HCT116 (cell line): ENCODE results near the gene CLSTN3. TPM values are rescaled to one million over a fixed set of nuclear protein-coding genes. Genes with fewer than 3 reads are reported as not detected.

Source experiments
- ATAC-seq: fragments of 200-7000 bp; cut with Tn5 transposase; 2 replicates; pipeline ENCODE4 v1.9.1; 2020; ENCODE audit warnings: mild to moderate bottlenecking, moderate library complexity
- BruUV-seq: library from RNA; stranded (reverse); fragments of 400-500 nt; replicated peaks from 2 replicates; lab custom pipeline; 2021; lab: Mats Ljungman, UMichigan
- CTCF ChIA-PET: fragments of 300-600 bp; sonication (Branson Sonifier 250); formaldehyde crosslinking; loops from one replicate; lab custom pipeline; 2021; ENCODE audit warnings: antibody characterized with exemption; lab: Charles Lee
- POLR2A ChIA-PET: fragments of 300-600, 350-600 bp; sonication (Branson Sonifier 250); formaldehyde crosslinking; loops from one replicate; lab custom pipeline; 2021; ENCODE audit warnings: antibody characterized with exemption; lab: Charles Lee
- RAD21 ChIA-PET, 2 experiments: fragments of 300-600 bp; sonication (Branson Sonifier 250); formaldehyde crosslinking; loops; one replicate each; lab custom pipeline; 2023; ENCODE audit warnings: low total read pairs in 2 of 2; ENCODE audit not compliant: uncharacterized antibody in 2 of 2, unreplicated experiment in 2 of 2, low non-redundant PET in 1 of 2; lab: Charles Lee
- DNase-seq: peaks from one replicate; pipeline ENCODE4 v3.0.0-alpha.2; 2010; ENCODE audit warnings: low read depth, low spot score
- H2AFZ ChIP-seq: fragments of 200-600 bp; shearing (Covaris generic), sonication (generic); 2 replicates; pipeline ENCODE4 v1.6.1; 2017; ENCODE audit warnings: low read depth, mixed run types, mixed read lengths, antibody characterized with exemption, low read length; ENCODE audit not compliant: poor library complexity, severe bottlenecking
- H3K27ac ChIP-seq: 2 replicates; pipeline ENCODE4 v1.5.1; 2012; ENCODE audit warnings: low read depth, low read length
- H3K27me3 ChIP-seq: fragments of 200-600 bp; sonication (generic); 2 replicates; pipeline ENCODE4 v1.6.1; 2016; ENCODE audit warnings: mixed run types, low read length, mixed read lengths; ENCODE audit not compliant: insufficient read depth
- H3K36me3 ChIP-seq, 2 experiments: fragments of 200-500 bp in 1 of 2; fragments of 200-600 bp in 1 of 2; sonication (Bioruptor generic) in 1 of 2; sonication (generic) in 1 of 2; 2 replicates each; pipeline versions ENCODE4 v1.5.1 to v1.6.1; 2014 to 2016; ENCODE audit warnings: low read length in 2 of 2, inconsistent platforms in 1 of 2, mixed read lengths in 1 of 2, mixed run types in 1 of 2; ENCODE audit not compliant: insufficient read depth in 2 of 2, control insufficient read depth in 1 of 2
- H3K4me1 ChIP-seq, 2 experiments: fragments of 200-600 bp in 1 of 2; sonication (generic) in 1 of 2; 2 replicates each; pipeline versions ENCODE4 v1.5.1 to v1.6.1; 2012 to 2017; ENCODE audit warnings: low read length in 2 of 2, inconsistent platforms in 1 of 2, mild to moderate bottlenecking in 1 of 2, mixed read lengths in 1 of 2, mixed run types in 1 of 2, moderate library complexity in 1 of 2; ENCODE audit not compliant: insufficient read depth in 2 of 2, control insufficient read depth in 1 of 2
- H3K4me2 ChIP-seq: fragments of 200-600 bp; sonication (generic); 2 replicates; pipeline ENCODE4 v1.6.1; 2017; ENCODE audit warnings: mixed run types, low read length, mixed read lengths
- H3K4me3 ChIP-seq, 2 experiments: fragments of 200-600 bp in 1 of 2; sonication (generic) in 1 of 2; replicated peaks in 1 of 2; 2 replicates each; pipeline ENCODE4 v1.5.1; 2011 to 2016; ENCODE audit warnings: low read length in 2 of 2, control low read depth in 1 of 2, low read depth in 1 of 2, mild to moderate bottlenecking in 1 of 2, mixed read lengths in 1 of 2, mixed run types in 1 of 2
- H3K79me2 ChIP-seq: fragments of 200-600 bp; sonication (generic); 2 replicates; pipeline ENCODE4 v1.6.1; 2017; ENCODE audit warnings: mild to moderate bottlenecking, mixed run types, low read length, moderate library complexity, mixed read lengths; ENCODE audit not compliant: insufficient read depth
- H3K9ac ChIP-seq: fragments of 200-600 bp; sonication (generic); 2 replicates; pipeline ENCODE4 v1.6.1; 2016; ENCODE audit warnings: low read length, mixed read lengths
- H3K9me2 ChIP-seq: fragments of 200-600 bp; sonication (generic), shearing (Covaris generic); 2 replicates; pipeline ENCODE4 v1.6.1; 2017; ENCODE audit warnings: mixed run types, mild to moderate bottlenecking, moderate library complexity; ENCODE audit not compliant: insufficient read depth
- H3K9me3 ChIP-seq, 2 experiments: fragments of 200-500 bp in 1 of 2; fragments of 200-600 bp in 1 of 2; sonication (Bioruptor generic) in 1 of 2; sonication (generic) in 1 of 2; 2 replicates each; pipeline ENCODE4 v1.6.1; 2014 to 2017; ENCODE audit warnings: low read length in 2 of 2, mixed read lengths in 2 of 2, inconsistent platforms in 1 of 2, low read depth in 1 of 2, mild to moderate bottlenecking in 1 of 2, mixed run types in 1 of 2, moderate library complexity in 1 of 2; ENCODE audit not compliant: control insufficient read depth in 1 of 2, insufficient read depth in 1 of 2
- H4K20me1 ChIP-seq: fragments of 200-600 bp; sonication (generic), shearing (Covaris generic); 2 replicates; pipeline ENCODE4 v1.6.1; 2017; ENCODE audit warnings: mixed run types, mild to moderate bottlenecking, moderate library complexity; ENCODE audit not compliant: insufficient read depth
- CBX3 ChIP-seq: IDR thresholded peaks from 2 replicates; pipeline ENCODE4 v1.6.1; 2012; ENCODE audit warnings: low read depth
- EZH2 ChIP-seq: fragments of 200-600 bp; sonication (generic); IDR thresholded peaks from 2 replicates; pipeline ENCODE4 v1.6.1; 2017; ENCODE audit warnings: antibody characterized with exemption, mixed run types
- FOSL1 ChIP-seq: IDR thresholded peaks from 2 replicates; pipeline ENCODE4 v1.6.1; 2012; ENCODE audit warnings: low read depth
- RAD21 ChIP-seq: IDR thresholded peaks from 2 replicates; pipeline ENCODE4 v1.6.1; 2012; ENCODE audit warnings: low read depth, mild to moderate bottlenecking
- TCF7L2 ChIP-seq: IDR thresholded peaks from 2 replicates; pipeline ENCODE4 v1.7.0; 2011; ENCODE audit warnings: borderline replicate concordance, inconsistent platforms; ENCODE audit not compliant: insufficient read depth, insufficient read length; ENCODE audit errors: extremely low read depth
- YY1 ChIP-seq: IDR thresholded peaks from 2 replicates; pipeline ENCODE4 v1.6.1; 2011; ENCODE audit warnings: low read length, low read depth, moderate library complexity, mild to moderate bottlenecking; ENCODE audit not compliant: insufficient replicate concordance; ENCODE audit errors: extremely low read depth
- ZNF274 ChIP-seq: fragments of 200-500 bp; sonication (Bioruptor generic); IDR thresholded peaks from 2 replicates; pipeline ENCODE4 v1.6.1; 2014; ENCODE audit warnings: mild to moderate bottlenecking, low read depth, low read length, inconsistent platforms
- intact Hi-C: fragments of 100-400 bp; cut with micrococcal nuclease; formaldehyde crosslinking; loops from 2 replicates; pipeline ENCODE4 v1.10.0; 2022
- total RNA-seq: library from RNA; stranded (reverse); gene quantifications from one replicate; pipeline ENCODE4 v1.2.1, GENCODE V29; 2021; ENCODE audit not compliant: unreplicated experiment

Gene CLSTN3
- total RNA-seq, 1 experiment from 2014 or later, result 23.0 TPM

DNA sequence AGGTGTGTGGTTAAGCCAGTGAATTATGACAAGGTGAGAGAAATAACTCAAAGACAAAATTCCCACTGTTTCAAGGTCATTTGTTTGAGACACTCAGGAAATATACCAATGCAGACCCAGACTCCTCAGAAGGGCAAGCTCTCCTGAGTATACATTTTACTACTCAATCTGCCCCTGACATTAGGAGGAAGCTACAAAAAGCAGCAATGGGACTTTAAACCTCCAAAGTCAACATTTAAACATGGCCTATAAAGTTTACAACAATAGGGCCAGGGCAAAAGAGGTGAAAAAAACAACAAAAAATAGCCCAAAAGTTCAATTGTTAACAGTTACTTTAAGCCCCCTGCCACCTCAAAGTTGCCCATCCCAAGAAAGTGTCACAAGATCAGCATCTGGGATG is 39.8 kb downstream of the CLSTN3 start:
- no peaks in the 10 kb centered on the region for H3K79me2 ChIP-seq
- no peaks in the 10 kb centered on the region for H4K20me1 ChIP-seq
- POLR2A ChIA-PET, result no interaction called here
- H2AFZ ChIP-seq, result no peak overlapping the region
- H3K4me2 ChIP-seq, result no peak overlapping the region
- no peaks in the 10 kb centered on the region for H3K36me3 ChIP-seq
- no peaks in the 10 kb centered on the region for H3K4me1 ChIP-seq
- no TSS peak for BruUV-seq
- H3K4me3 ChIP-seq, result no peak overlapping the region
- CTCF ChIA-PET, result no interaction called here
- H3K9me3 ChIP-seq, result peaks cover 13 to 37% of the 10 kb centered on the region in 2 experiments; a peak in 2 of 4 replicates
- no peak for ATAC-seq
- intact Hi-C loops, result no loop called here
- H3K9me2 ChIP-seq, result no peaks in the 10 kb centered on the region
- no peak for DNase-seq
- TF ChIP-seq YY1, result no peak
- TF ChIP-seq ZNF274, result no peak
- TF ChIP-seq FOSL1, result no peak
- TF ChIP-seq EZH2, result no peak
- no peak for TF ChIP-seq TCF7L2
- no peak for TF ChIP-seq RAD21
- RAD21 ChIA-PET, result no interaction called here
- H3K27me3 ChIP-seq, result no peaks in the 10 kb centered on the region
- H3K27ac ChIP-seq, result no peak overlapping the region
- no peak overlapping the region for H3K9ac ChIP-seq

DNA sequence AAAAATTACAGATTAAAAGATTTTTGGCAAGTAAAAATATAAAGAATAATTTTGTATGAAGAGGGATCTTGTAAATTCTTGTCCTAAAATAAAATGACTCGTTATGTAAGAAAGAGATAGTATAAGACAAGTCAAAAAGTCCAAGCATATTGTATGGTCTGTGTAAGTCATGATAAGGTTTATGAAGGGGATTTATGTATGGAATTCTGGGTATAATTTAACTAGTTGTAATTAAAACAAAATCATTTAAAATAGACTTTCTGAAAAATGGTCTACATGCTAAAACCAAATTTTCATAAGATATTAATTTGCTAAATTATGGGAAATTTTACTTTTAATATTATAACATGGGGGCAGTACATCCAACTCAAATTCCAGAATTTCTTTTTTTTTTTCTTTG is 41.7 kb downstream of the CLSTN3 start:
- H3K4me2 ChIP-seq, result no peak overlapping the region
- ATAC-seq (no peak), DNase-seq (no peak)
- no peak overlapping the region for H3K9ac ChIP-seq
- no peaks in the 10 kb centered on the region for H3K27me3 ChIP-seq
- H3K36me3 ChIP-seq, result no peaks in the 10 kb centered on the region
- no peaks in the 10 kb centered on the region for H4K20me1 ChIP-seq
- RAD21 ChIA-PET, result no interaction called here
- POLR2A ChIA-PET, result no interaction called here
- no peak overlapping the region for H3K27ac ChIP-seq
- H3K4me3 ChIP-seq, result no peak overlapping the region
- intact Hi-C loops, result no loop called here
- H3K79me2 ChIP-seq, result no peaks in the 10 kb centered on the region
- no peaks in the 10 kb centered on the region for H3K9me2 ChIP-seq
- CTCF ChIA-PET, result no interaction called here
- H2AFZ ChIP-seq, result no peak overlapping the region
- no peaks in the 10 kb centered on the region for H3K4me1 ChIP-seq
- BruUV-seq, result no TSS peak
- peaks cover 13 to 33% of the 10 kb centered on the region in 2 experiments; a peak in 2 of 4 replicates for H3K9me3 ChIP-seq
- no peak for TF ChIP-seq RAD21
- TF ChIP-seq CBX3, result peak; percentile 63; the same call in 1 of the 2 replicates
